Activated CD4-positive, alpha-beta T cell treated with anti-CD3 and anti-CD28 coated beads, Interleukin-2, amount 50 U/mL, for 4 hours (primary cell): ENCODE results near the gene KIRREL3.
A peak's percentile ranks its signal among the peaks of the same experiment; 100 is the strongest.

Experiments used
- DNase-seq, 2 experiments: peaks; one replicate each; pipeline ENCODE4 v3.0.0-alpha.2; 2020

The KIRREL3 gene

GRCh38 chr11:126498281-126498680 is 502.3 kb downstream of the KIRREL3 start:
- DNase-seq: no peak

DNA sequence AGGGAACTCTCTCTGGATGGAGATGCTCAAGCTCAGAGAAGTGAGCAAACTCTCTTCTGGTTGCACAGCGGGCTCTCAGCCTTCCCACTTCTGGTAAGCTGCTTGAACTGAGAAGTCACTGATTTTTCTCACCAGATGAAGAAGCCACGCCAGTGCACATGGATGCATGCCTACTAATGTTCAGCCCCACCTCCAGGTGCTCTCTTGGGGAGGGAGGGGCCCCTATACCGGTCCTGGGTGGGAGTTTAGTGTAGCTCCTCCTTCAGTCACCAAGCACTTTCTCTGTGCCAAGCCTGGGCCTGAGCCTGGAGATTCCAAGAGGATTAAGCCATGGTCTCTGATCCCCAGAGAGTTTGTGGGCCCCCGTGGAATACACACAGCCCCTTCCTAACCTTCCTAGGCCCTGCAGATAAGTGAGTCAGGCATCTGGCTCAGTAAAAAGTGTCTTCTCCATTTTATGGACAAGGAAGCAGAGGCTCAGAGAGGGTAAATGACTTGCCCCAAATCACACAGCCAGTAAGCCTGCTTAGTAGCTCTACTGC is 502.9 kb downstream of the KIRREL3 start:
- no peak for DNase-seq

GRCh38 chr11:126496576-126497337 is 503.8 kb downstream of the KIRREL3 start:
- no peak for DNase-seq

GRCh38 chr11:126495281-126496220 is 505.0 kb downstream of the KIRREL3 start:
- no peak for DNase-seq

- DNase-seq: no peak
Measured at GRCh38 chr11:126494831-126495230, 505.7 kb downstream of the KIRREL3 start.

DNA sequence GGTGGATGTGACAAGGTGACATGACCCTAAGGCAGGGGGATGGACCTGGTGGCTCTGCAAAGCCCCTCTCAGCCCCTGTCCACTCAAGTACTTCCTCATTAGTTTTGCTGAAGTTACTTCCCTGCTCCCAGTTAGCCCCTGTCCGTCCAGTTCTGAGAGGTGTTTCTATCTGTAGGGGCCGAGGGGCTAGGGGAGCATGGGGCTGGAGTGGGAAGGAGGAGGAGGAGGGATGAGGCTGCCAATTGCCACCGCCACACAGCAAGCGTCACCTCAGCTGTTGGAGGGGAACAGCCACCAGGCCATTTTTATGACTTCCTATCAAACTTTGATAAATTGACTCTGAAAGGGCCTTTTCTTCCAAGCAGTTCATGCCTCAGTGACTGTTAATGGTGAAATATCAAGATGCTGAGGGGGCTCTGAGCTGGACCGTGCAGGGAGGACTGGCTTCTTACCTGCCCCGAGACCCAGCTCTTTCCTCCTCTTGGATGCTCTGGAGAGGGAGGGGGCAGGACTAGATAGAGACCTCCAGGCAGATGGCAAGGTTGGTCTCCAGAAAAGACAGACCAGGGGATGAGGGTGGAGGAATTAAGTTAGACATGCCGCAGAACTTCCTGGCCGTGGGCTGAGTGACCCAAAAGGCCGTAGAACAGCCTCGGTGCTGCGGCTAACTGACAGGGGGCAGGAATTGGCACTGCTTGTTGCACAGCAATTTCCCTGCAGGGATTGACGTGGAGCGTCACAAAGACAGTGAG is 508.1 kb downstream of the KIRREL3 start:
- no peak for DNase-seq

DNA sequence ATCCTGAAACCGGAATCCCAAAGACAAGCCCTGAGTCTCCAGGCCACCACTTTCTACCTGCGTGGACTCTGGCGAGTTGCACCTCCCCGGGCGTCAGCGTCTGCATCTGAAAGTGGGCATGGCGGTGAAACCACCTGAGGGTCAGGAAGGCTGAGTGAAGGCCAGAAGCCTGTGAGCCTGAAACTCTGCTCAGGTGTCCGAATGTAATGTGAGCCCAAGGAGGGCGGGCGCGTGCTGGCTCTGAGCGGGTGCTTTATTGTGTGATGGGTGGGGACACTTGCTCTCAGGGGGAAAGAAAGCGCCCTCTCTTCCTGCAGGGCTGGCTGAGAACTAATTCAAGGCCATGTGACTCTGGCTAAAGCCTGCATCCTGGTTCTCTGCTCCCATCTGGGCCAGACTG is 509.5 kb downstream of the KIRREL3 start:
- DNase-seq: no peak

DNA sequence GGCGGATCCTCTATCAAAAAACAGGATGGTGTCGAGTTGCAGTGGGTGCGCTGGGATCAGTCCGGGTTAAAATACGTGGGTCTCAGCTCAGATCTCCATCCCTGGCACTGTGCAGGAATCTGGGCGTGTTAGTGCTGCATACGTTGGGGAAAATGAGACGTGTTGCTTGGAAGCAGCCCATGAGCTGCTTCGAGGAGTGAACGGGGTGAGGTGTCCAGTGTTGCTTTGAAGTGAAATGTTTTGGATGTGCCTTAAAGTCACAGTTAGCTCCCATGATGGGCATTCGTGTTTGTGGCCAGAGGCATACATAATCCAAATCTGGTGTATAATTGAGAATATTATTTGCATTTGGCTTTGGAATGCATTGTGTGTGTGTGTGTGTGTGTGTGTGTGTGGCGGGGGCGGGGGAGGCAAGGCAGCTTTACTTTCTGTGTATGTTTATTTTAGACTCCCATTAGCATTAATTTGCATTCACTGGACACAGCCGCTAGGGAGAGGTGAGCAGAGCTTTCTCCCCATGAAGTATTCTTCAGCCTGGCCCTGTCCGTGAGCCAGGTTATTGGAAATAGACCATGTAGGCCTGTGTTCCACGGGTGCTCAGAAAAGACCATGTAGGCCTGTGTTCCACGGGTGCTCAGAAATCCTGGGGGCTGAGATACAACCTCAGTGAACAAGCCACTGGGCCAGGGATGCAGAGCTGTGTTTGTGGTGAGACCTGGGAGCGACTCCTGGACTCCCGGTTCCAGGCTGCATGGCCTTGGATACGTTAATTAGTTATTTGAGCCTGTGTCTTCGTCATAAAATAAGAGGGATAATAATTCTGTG is 510.5 kb downstream of the KIRREL3 start:
- DNase-seq: no peak

- no peak for DNase-seq
Measured at GRCh38 chr11:126488591-126489370, 511.8 kb downstream of the KIRREL3 start.

DNA sequence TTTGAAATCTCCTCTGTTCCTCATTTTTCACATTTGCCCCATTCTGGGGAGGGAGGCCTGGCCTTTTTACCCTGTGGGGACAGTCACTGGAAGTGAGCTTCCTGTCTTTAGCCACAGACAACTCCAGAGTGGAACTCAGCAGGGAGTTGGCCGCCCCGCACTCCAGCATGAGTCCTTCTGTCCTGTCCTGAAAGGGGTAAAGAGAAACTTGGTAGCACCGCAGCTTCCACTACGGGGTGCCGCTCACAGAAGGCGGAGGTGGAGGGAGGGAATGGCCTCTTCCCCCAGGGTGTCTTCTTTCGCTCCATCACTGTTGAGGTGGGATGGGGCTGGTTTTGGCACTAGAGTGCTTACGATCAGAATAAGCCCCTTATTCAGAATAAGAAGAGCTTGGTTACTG is 512.9 kb downstream of the KIRREL3 start:
- DNase-seq: no peak

DNA sequence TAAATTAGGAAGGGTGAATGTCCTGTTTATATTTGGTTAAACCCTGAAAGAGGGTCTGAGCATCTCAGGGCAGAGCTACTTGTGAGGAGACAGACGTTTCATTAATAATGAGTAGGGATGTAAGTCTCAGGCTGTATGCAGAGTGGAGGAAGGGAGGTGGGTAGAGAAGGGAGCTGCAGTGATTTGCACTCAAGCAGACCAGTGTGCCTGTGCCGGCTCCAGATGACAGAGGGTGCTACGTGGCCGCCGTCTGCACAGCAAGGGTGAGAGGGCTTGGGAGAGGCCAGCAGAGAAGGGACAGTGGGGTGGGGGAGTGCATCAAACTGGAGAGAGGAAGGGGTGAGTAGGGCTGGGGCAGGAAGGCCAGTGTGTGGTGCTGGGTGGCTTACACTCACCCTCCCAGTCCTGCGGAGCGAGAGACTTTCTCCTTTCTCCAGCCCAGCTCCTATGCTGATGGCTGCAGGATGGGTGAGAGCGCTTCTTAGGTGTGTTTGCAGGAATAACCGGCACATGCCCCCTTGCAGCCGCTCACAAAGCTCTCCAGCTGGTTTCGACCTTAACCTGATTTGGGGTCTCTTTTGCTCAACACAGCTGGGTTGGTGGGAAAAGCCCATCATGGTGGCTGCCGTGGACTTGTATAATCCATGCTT is 514.5 kb downstream of the KIRREL3 start:
- no peak for DNase-seq

GRCh38 chr11:126485021-126485792 is 515.4 kb downstream of the KIRREL3 start:
- no peak for DNase-seq

- no peak for DNase-seq
Measured at GRCh38 chr11:126484266-126484665, 516.3 kb downstream of the KIRREL3 start.

DNA sequence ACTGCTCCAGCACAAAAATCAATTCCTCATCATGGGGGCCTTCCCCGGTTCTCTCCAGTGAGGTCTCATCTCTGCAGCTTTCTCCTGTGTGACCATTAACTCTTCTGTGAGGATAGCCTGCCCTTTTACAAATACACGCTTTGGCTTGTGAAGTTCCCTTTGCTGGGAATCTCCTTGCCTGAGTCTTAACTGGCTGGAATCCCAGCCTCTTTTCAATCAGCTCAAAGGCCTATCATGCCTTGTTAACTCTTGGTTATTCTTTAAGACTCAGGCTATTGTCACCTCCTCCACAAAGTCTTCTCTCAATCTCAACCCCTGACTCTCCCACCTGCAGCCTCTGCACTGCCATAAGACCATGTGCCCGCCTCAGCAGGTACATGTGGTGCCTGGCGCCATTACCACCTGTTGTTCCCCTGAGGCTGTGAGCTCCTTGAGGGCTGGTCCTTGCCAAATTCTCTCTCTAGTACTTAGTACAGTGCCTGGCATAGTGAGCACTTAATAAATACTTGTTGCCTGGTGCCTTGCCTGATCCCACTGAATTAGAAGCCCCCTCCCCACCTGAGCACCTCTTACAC is 516.9 kb downstream of the KIRREL3 start:
- no peak for DNase-seq

- no peak for DNase-seq
Measured at GRCh38 chr11:126482586-126483108, 517.9 kb downstream of the KIRREL3 start.

GRCh38 chr11:126481303-126481680 is 519.3 kb downstream of the KIRREL3 start:
- DNase-seq: no peak

- peak; percentile 52 to 59 for DNase-seq
Measured at GRCh38 chr11:126480410-126481302, 519.9 kb downstream of the KIRREL3 start.

GRCh38 chr11:126480015-126480409 is 520.6 kb downstream of the KIRREL3 start:
- no peak for DNase-seq
